ENCODE results near the gene ALPK1.

The ALPK1 gene

GRCh38 chr4:112448306-112449132, 151.3 kb downstream of the ALPK1 start:
- TF ChIP-seq TSHZ2 (CRISPR knock-in tag; IDR thresholded peaks at IDR 0.05) = no peak
- no peak for TF ChIP-seq ZNF565 (CRISPR knock-in tag; conservative IDR thresholded peaks at IDR 0.05; ENCODE audit: low read depth)
- TF ChIP-seq CSRNP3 (CRISPR knock-in tag; IDR thresholded peaks at IDR 0.05) = no peak
- TF ChIP-seq CSDC2 (CRISPR knock-in tag; IDR thresholded peaks at IDR 0.05) = no peak
- no peak for TF ChIP-seq ESRRG (CRISPR knock-in tag; IDR thresholded peaks at IDR 0.05)
- TF ChIP-seq ZNF70 (CRISPR knock-in tag; IDR thresholded peaks at IDR 0.05) = no peak
- no peak for TF ChIP-seq TOX (CRISPR knock-in tag; IDR thresholded peaks at IDR 0.05; ENCODE audit: borderline replicate concordance)
- no peak for TF ChIP-seq OSR1 (CRISPR knock-in tag; IDR thresholded peaks at IDR 0.05)
- TF ChIP-seq ARNTL (CRISPR knock-in tag; IDR thresholded peaks at IDR 0.05; ENCODE audit: borderline replicate concordance, low read depth) = no peak

GRCh38 chr4:112449708-112450107, 152.5 kb downstream of the ALPK1 start:
- ATAC-seq = no peak
- TF ChIP-seq ZC3H10 (CRISPR knock-in tag; IDR thresholded peaks at IDR 0.05) (no peak), ZNF565 (CRISPR knock-in tag; conservative IDR thresholded peaks at IDR 0.05; ENCODE audit: low read depth) (no peak), ZFP3 (CRISPR knock-in tag; IDR thresholded peaks at IDR 0.05) (no peak), TSHZ2 (CRISPR knock-in tag; IDR thresholded peaks at IDR 0.05) (no peak), CREB5 (CRISPR knock-in tag; IDR thresholded peaks at IDR 0.05; ENCODE audit: low read depth) (no peak), POU6F1 (CRISPR knock-in tag; IDR thresholded peaks at IDR 0.05; ENCODE audit: borderline replicate concordance, low read depth) (no peak), ZNF70 (CRISPR knock-in tag; IDR thresholded peaks at IDR 0.05) (no peak), TOX (CRISPR knock-in tag; IDR thresholded peaks at IDR 0.05; ENCODE audit: borderline replicate concordance) (no peak), OSR1 (CRISPR knock-in tag; IDR thresholded peaks at IDR 0.05) (no peak), ISL1 (CRISPR knock-in tag; IDR thresholded peaks at IDR 0.05) (no peak), TCF4 (CRISPR knock-in tag; IDR thresholded peaks at IDR 0.05; ENCODE audit: borderline replicate concordance) (no peak), ESRRG (CRISPR knock-in tag; IDR thresholded peaks at IDR 0.05) (no peak)

More at GRCh38 chr4:112448306-112449132, 151.3 kb downstream of the ALPK1 start:
- ATAC-seq = no peak

- no peak for TF ChIP-seq ZNF70 (CRISPR knock-in tag; IDR thresholded peaks at IDR 0.05)
- no peak for TF ChIP-seq ZC3H10 (CRISPR knock-in tag; IDR thresholded peaks at IDR 0.05)
- TF ChIP-seq TOX (CRISPR knock-in tag; IDR thresholded peaks at IDR 0.05; ENCODE audit: borderline replicate concordance) = no peak
- no peak for TF ChIP-seq CSRNP3 (CRISPR knock-in tag; IDR thresholded peaks at IDR 0.05)
- TF ChIP-seq ZFP30 (CRISPR knock-in tag; IDR thresholded peaks at IDR 0.05) = no peak
- TF ChIP-seq PPARA (CRISPR knock-in tag; IDR thresholded peaks at IDR 0.05; ENCODE audit: borderline replicate concordance) = no peak
- TF ChIP-seq OSR1 (CRISPR knock-in tag; IDR thresholded peaks at IDR 0.05) = no peak
- TF ChIP-seq PATZ1 (CRISPR knock-in tag; IDR thresholded peaks at IDR 0.05; ENCODE audit: borderline replicate concordance) = no peak
- no peak for TF ChIP-seq POU6F1 (CRISPR knock-in tag; IDR thresholded peaks at IDR 0.05; ENCODE audit: borderline replicate concordance, low read depth)
- TF ChIP-seq TCF4 (CRISPR knock-in tag; IDR thresholded peaks at IDR 0.05; ENCODE audit: borderline replicate concordance) = no peak
- no peak for TF ChIP-seq ARNTL (CRISPR knock-in tag; IDR thresholded peaks at IDR 0.05; ENCODE audit: borderline replicate concordance, low read depth)
- ATAC-seq = no peak
Observed at GRCh38 chr4:112451104-112451503, 153.9 kb downstream of the ALPK1 start.
